WTC11 (cell line): Measurements from ENCODE around the gene ITGA6.

Source experiments
- CTCF ChIP-seq: fragments of 200-600 bp; IDR thresholded peaks from 2 replicates; pipeline ENCODE4 v1.8.0; 2022; ENCODE audit warnings: antibody characterized with exemption
- ESRRA ChIP-seq: sonication (generic); formaldehyde crosslinking; IDR thresholded peaks from 2 replicates; pipeline ENCODE4 v1.8.1; 2022; ENCODE audit warnings: mild to moderate bottlenecking, missing genetic modification reagents, borderline replicate concordance
- MAX ChIP-seq: sonication (generic); formaldehyde crosslinking; IDR thresholded peaks from 2 replicates; pipeline ENCODE4 v1.8.0; 2022; ENCODE audit warnings: mild to moderate bottlenecking, missing genetic modification reagents
- SMAD4 ChIP-seq: sonication (generic); formaldehyde crosslinking; IDR thresholded peaks from 2 replicates; pipeline ENCODE4 v1.8.0; 2022; ENCODE audit warnings: mild to moderate bottlenecking, missing genetic modification reagents
- ZNF281 ChIP-seq: sonication (generic); formaldehyde crosslinking; IDR thresholded peaks from 2 replicates; pipeline ENCODE4 v1.8.0; 2023; ENCODE audit warnings: mild to moderate bottlenecking, missing genetic modification reagents

- TF ChIP-seq SMAD4, result no peak
- no peak for TF ChIP-seq ZNF281 (CRISPR knock-in tag)
- TF ChIP-seq MAX (CRISPR knock-in tag), result no peak
- no peak for TF ChIP-seq CTCF
- TF ChIP-seq ESRRA, result no peak
These were observed 18.5 kb downstream of the ITGA6 start for GRCh38 chr2:172445851-172446250.
